RWPE2 (cell line): Measurements from ENCODE around the gene KRTDAP.
"Not testable (repeated sequence)": the region's sequence is repeated elsewhere in the genome, so short reads cannot be mapped to it uniquely, and the experiment has no call there.

ENCODE experiments used
- ATAC-seq: fragments of 200-7000 bp; cut with Tn5 transposase; 3 replicates; pipeline ENCODE4 v1.9.1; 2021; ENCODE audit warnings: low read depth
- DNase-seq: peaks from one replicate; pipeline ENCODE4 v3.0.0-alpha.2; 2020; ENCODE audit warnings: low spot score
- H3K27ac ChIP-seq: fragments of 450-650 bp; 2 replicates; pipeline ENCODE4 v1.5.1; 2017; ENCODE audit warnings: mild to moderate bottlenecking; ENCODE audit not compliant: poor library complexity, severe bottlenecking
- H3K27me3 ChIP-seq: fragments of 250-450 bp; sonication (Bioruptor Pico); 2 replicates; pipeline ENCODE4 v1.5.1; 2021; ENCODE audit warnings: mild to moderate bottlenecking, moderate library complexity; ENCODE audit not compliant: insufficient read depth, poor library complexity, severe bottlenecking
- H3K36me3 ChIP-seq: fragments of 250-450 bp; sonication (Bioruptor Pico); 2 replicates; pipeline ENCODE4 v1.5.1; 2020; ENCODE audit warnings: low read depth, mild to moderate bottlenecking, moderate library complexity
- H3K4me1 ChIP-seq: fragments of 250-450 bp; sonication (Bioruptor Pico); 2 replicates; pipeline ENCODE4 v1.5.1; 2021; ENCODE audit warnings: mild to moderate bottlenecking, moderate library complexity; ENCODE audit not compliant: insufficient read depth, poor library complexity, severe bottlenecking
- H3K4me3 ChIP-seq: fragments of 250-450 bp; sonication (Bioruptor Pico); 2 replicates; pipeline ENCODE4 v1.5.1; 2021; ENCODE audit warnings: mild to moderate bottlenecking, moderate library complexity; ENCODE audit not compliant: severe bottlenecking
- H3K9me3 ChIP-seq: fragments of 250-450 bp; sonication (Bioruptor Pico); 2 replicates; pipeline ENCODE4 v1.5.1; 2021; ENCODE audit warnings: mild to moderate bottlenecking, moderate library complexity; ENCODE audit not compliant: severe bottlenecking
- TF ChIP-seq, protein P1 (sequence below): fragments of 450-650 bp; IDR thresholded peaks from one replicate; pipeline ENCODE4 v1.5.1; 2017; ENCODE audit warnings: mild to moderate bottlenecking, moderate library complexity; ENCODE audit not compliant: poor library complexity, severe bottlenecking

KRTDAP gene

GRCh38 chr19:35470128-35470527 is 20.1 kb downstream of the KRTDAP start:
- ATAC-seq: no peak
- DNase-seq: no peak
- TF ChIP-seq, protein P1, sequence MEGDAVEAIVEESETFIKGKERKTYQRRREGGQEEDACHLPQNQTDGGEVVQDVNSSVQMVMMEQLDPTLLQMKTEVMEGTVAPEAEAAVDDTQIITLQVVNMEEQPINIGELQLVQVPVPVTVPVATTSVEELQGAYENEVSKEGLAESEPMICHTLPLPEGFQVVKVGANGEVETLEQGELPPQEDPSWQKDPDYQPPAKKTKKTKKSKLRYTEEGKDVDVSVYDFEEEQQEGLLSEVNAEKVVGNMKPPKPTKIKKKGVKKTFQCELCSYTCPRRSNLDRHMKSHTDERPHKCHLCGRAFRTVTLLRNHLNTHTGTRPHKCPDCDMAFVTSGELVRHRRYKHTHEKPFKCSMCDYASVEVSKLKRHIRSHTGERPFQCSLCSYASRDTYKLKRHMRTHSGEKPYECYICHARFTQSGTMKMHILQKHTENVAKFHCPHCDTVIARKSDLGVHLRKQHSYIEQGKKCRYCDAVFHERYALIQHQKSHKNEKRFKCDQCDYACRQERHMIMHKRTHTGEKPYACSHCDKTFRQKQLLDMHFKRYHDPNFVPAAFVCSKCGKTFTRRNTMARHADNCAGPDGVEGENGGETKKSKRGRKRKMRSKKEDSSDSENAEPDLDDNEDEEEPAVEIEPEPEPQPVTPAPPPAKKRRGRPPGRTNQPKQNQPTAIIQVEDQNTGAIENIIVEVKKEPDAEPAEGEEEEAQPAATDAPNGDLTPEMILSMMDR: no peak
- Histone ChIP-seq H3K4me3 (no peak overlapping the region), H3K27ac (no peak overlapping the region), H3K9me3 (no peaks in the 10 kb centered on the region), H3K36me3 (no peaks in the 10 kb centered on the region), H3K4me1 (no peaks in the 10 kb centered on the region), H3K27me3 (no peaks in the 10 kb centered on the region)

- ATAC-seq (peak; percentile 84; the same call in 2 of the 3 replicates), DNase-seq (no peak)
- no peaks in the 10 kb centered on the region for H3K4me1 ChIP-seq
Measured at GRCh38 chr19:35468637-35469036, 21.6 kb downstream of the KRTDAP start.

GRCh38 chr19:35466259-35466658 is 24.0 kb downstream of the KRTDAP start:
- TF ChIP-seq, protein P1: no peak
- H3K4me3 ChIP-seq: no peak overlapping the region
- DNase-seq: no peak
- no peaks in the 10 kb centered on the region for H3K9me3 ChIP-seq
- no peaks in the 10 kb centered on the region for H3K27me3 ChIP-seq
- ATAC-seq: no peak
- H3K36me3 ChIP-seq: no peaks in the 10 kb centered on the region
- H3K27ac ChIP-seq: no peak overlapping the region
- H3K4me1 ChIP-seq: no peaks in the 10 kb centered on the region

More at GRCh38 chr19:35468637-35469036, 21.6 kb downstream of the KRTDAP start:
- Histone ChIP-seq H3K27ac (no peak overlapping the region), H3K27me3 (no peaks in the 10 kb centered on the region), H3K36me3 (no peaks in the 10 kb centered on the region), H3K9me3 (no peaks in the 10 kb centered on the region), H3K4me3 (no peak overlapping the region)
- TF ChIP-seq, protein P1: peak; percentile 58

DNA sequence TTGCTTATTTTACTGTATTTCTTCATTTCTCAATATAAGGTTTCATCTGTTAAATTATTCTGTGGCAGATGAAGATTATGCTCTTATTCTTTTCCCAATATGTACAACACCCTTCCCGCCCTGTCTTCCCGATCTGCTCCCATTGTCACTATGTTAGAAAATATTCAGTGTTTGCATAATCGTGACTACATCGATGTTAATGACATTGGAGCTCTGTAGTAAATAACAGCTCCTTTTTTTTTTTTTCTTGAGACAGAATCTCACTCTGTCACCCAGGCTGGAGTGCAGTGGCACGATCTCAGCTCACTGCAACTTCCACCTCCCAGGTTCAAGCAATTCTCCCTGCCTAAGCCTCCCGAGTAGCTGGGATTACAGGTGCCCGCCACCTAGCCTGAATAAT is 27.3 kb downstream of the KRTDAP start:
- not testable (repeated sequence) for ATAC-seq, H3K27ac ChIP-seq, H3K4me1 ChIP-seq, H3K9me3 ChIP-seq, H3K4me3 ChIP-seq, H3K27me3 ChIP-seq, H3K36me3 ChIP-seq, DNase-seq

- DNase-seq (no peak), ATAC-seq (no peak)
- TF ChIP-seq, protein P1: no peak
- H3K36me3 ChIP-seq: no peaks in the 10 kb centered on the region
- no peak overlapping the region for H3K4me3 ChIP-seq
- H3K9me3 ChIP-seq: no peaks in the 10 kb centered on the region
- H3K4me1 ChIP-seq: no peaks in the 10 kb centered on the region
- no peaks in the 10 kb centered on the region for H3K27me3 ChIP-seq
- H3K27ac ChIP-seq: no peak overlapping the region
Measured at GRCh38 chr19:35462476-35462953, 27.7 kb downstream of the KRTDAP start.

DNA sequence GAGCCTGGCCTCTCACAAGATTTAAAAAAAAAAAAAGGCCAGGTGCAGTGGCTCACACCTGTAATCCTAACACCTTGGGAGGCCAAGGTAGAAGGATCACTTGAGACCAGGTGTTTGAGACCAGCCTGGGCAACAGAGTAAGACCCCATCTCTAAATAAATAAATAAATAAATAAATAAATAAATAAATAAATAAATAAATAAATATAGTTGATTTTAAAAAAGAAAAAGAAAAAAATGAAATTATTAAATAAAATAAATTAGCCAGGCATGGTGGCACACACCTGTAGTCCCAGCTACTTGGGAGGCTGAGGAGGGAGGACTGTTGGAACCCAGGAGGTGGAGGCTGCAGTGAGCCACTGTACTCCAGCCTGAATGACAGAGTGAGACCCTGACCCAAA is 28.5 kb downstream of the KRTDAP start:
- not testable (repeated sequence) for H3K4me3 ChIP-seq, H3K27ac ChIP-seq, H3K4me1 ChIP-seq, ATAC-seq, H3K36me3 ChIP-seq, H3K27me3 ChIP-seq, DNase-seq, H3K9me3 ChIP-seq
